SHP77 (cell line): Measurements from ENCODE around the gene GPR161.

ENCODE experiments used
- DNase-seq, 2 experiments: peaks; one replicate each; lab custom pipeline; 2025; lab: John Stamatoyannopoulos, UW

GPR161 gene

DNA sequence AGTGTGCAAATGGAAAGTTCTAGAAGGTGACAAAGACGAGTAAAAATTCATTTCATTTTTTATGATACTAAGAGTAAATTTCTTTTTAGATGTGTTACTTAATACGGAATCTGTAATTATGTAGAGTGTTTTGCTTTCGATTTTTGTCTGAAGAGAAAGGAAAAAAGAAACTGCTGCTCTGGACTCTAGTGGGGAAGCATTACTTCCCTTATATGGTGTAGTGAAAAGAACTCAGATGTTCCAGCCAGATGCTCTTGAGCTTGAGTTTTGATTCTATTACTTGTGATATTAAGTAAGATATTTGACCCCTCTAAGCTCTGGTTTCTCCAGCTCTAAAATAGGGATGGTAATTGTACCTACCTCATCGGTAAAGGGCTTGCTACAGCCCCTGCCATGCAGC lies 12.2 kb upstream of the GPR161 start:
- DNase-seq: no peak

DNA sequence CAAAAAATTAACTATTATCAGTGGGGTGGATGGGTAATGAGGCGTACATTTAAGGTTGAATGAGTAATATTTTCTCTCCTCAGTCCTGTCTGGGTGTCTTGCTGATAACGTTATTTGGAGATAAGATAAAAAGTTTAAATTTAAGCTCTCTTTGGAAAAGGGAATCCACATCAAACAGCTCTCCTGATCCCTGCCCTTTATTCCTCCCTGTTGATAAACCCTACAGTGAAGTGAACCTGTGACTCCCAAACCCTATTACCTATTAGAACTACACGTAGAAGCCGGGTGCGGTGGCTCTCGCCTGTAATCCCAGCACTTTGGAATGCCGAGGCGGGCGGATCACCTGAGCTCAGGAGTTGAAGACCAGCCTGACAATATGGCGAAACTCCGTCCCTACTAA lies 9.9 kb upstream of the GPR161 start:
- DNase-seq: no peak

DNA sequence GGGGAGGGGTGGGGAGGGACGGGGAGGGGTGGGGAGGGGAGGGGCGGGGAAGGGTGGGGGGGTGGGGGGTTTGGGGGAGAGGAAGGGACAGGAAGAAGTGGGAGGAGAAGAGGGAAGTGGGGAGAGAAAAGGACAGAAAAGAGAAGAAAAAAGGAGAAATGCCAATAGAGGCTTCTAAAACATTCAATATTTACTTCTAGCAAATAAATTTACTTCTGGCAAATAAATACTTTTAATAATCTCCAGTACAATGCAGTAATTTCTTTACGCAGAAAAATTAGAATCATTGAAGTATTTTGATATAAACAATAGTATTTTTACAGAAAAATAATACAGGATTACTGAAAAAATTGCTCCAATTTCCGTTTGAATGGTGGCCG lies 9.4 kb upstream of the GPR161 start:
- no peak for DNase-seq

DNA sequence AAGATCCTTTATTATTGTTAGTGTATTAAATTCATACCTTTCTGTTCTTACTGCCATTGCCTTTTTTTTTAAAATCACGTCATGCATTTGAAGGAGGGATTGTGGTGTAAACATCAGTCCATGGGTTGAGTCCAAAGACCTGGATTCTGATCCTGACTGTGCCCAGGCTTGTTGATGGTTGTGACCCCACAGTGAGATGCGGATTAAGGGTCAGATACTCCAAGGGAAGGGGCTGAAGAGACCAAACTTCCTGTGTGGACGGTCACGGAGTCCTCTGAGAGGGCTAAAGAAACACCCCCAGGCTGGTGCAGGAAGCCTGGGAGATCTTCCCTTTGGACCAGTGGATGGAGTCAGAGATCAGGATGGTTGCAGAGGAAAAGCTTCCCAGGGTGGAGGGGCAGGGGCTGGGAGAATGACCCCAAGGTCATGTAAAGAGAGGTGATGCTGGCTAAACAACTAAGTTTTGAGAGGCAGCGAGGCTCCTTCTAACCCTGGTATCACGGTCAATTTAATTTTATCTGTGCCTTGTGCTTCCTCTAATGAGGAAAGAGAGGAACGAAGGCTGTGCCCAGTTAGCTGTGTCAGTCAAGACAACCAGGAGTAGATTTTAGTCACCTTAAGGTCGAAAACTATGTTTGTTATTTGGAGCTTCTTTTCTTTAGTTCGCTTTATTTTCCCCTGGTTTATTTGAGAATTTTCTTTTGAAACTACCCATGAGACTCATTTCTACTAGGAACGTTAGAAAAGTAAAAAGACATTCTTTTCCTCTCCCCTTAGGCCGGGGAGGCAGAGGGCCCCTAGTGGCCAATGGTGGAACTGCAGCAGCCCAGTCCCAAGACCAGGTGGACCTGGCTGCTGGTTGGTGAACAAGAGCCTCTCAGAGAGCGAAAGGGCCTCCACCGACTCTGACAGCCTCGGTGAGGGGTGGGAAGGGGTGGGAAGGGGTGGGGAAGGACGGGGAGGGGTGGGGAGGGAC lies 8.7 kb upstream of the GPR161 start:
- DNase-seq: peak; percentile 80 to 81

DNA sequence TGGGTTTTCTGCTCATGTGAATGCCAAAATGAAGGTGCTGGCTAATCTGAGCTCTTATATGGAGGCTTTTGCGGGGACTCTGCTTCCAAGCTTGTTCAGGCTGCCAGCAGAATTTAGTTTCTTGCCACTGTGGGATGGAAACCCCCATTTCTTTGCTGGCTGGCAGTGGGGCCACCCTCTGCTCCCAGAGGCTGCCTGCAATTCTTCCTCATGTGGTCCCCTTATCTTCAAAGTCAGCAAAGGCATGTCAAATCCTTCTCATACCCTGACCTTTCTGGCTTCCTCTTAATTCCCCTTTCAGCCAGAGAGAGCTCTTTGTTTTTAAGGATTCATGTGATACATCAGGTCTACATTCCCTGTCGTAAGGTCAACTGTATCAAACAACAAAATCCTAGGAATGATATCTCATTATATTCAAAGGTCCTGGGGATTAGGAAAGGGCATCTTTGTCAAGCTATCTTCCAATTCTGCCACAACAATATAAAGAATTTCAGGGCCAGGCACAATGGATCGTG lies 5.2 kb upstream of the GPR161 start:
- DNase-seq: no peak

DNA sequence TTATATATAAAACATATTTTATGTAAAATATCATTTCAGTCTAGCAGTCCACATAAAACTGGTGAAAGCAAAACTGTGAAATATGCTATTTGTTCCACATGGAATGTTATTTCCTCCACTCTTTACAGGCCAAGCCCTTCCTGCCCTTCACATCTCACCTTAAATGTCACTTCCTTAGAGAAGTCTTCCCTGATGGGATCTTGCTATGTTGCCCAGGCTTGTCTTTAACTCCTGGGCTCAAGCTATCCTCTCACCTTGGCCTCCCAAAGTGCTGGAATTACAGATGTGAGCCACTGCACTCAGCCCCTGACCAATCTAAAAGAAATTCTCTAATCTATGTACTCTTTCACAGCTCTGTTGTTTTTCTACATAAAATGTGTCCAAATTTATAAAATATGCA lies 2.3 kb upstream of the GPR161 start:
- no peak for DNase-seq

DNA sequence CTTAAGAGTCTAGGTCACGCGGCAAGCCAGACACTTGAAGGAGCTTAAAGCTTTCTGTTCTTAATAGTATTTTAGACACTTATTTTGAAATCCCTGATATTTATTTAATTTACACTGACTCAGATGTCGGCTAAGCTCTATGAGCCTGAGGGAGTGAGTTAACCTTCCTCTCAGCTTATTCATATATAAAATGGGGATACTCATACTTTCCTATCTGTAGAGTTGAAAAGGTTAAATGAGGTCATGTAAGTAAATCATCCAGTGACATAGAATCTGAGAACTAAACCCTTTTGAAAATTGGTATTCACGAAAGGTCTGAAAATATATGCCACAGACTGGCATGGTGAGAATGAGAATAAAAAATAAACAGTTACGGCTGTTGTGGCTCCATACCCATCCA lies 1.4 kb upstream of the GPR161 start:
- no peak for DNase-seq

DNA sequence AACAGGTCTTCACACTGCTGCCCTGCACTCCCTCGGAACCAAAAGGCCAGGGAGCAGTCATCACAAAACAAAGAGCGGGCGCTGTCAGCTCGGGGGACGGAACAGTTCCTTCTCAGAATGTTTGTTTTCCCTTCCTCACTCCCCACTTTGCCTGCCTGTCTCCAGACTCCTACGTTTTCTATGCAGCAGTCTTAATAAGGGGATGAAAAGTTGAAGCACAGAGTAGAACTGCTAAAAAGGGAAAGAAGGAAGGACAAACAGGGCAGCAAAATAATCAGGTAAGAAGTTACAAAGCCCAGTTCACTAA lies 738 bp upstream of the GPR161 start:
- no peak for DNase-seq

DNA sequence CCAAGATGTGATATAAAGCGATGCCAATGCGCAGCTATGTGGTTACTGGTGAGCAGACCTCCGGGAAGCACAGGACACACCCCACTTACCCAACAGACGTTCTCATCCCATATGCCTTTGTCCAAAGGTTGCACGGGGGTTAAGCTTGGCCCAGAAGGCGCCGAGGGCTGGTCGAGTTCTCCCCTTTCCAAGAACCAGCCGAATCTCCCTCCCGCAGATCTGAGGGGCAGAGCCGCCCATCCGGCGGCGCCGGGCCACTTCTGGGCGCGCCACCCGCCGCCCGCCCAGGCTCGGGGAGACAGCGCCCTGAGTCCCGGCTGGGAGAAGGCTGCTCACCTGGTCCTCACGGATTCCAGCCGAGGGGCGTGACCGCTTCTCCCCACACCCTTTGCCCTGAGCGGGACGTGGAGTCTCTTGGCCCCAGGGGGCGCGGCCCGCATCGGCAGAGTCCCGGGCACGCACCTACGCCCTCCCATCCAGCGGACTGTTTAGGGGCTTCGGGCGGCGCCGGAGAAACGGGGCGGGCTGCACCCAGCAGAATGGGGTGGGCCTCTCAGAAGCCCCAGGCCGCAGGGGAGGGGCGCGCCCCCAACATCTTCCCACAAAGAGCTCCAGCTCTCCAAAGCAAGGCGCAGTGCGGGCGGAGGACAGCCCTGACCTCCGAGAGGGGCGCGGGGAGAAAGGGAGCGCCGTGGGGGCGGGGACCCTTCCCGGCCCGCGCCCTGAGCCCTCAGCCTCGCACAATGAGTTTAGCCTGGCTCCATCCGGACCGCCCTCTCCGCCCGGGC lies 615 bp downstream of the GPR161 start:
- no peak for DNase-seq

DNA sequence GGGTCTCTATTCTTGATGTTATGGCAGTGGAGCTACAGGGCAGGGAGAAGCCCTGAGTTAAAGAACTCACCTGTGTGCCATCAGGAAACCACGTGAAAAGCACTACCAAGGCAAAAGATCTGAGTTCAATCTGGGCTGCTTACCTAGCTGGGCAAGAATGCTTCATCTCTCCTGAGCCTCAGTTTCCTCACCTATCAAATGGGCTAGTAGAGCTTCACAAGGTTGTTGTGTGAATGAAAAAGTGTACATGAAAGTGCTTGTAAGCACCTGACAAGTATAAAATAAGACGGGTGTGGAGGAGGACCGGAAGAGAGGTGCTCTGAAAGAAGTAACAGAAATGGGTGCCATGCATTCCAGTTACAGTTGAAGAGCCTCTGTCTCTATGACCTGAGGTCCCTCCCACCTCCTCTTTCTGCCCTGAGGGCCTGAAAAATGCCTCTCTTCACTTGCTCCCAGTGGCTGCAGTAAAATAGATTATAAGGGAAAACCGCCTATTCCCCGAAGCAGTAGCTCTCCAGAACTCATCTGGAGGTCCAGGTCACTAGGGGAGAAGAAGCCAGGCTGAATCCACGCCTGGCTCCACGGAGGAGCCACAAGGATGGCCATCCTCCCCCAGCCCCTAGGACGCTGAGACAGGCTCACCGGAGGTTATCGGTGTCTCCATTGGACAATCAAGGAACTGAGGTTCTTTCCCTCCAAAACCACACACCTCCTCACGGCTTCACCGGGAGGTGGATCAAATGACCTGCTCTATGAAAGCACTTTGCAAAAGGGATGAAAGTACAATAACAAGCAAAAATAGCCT lies 1.4 kb downstream of the GPR161 start:
- no peak for DNase-seq

DNA sequence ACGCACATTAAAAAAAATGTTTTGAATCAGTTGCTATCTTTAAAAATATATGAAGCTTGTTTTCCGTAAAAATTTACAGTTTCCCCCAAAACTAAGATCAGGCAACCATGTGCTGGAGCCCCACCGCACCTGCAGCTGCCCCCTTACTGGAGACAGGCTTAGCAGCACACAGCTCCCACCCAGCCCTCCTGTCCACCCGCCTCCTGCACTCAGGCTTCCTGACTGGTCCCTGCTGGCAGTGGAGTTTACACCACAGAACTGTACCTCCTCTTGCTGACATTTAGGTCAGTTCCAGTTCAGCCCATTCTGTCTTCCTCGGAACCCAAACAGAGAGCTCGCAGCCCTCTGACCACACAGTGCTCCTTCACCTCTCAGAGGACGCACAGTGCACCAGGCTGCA lies 2.1 kb downstream of the GPR161 start:
- no peak for DNase-seq

DNA sequence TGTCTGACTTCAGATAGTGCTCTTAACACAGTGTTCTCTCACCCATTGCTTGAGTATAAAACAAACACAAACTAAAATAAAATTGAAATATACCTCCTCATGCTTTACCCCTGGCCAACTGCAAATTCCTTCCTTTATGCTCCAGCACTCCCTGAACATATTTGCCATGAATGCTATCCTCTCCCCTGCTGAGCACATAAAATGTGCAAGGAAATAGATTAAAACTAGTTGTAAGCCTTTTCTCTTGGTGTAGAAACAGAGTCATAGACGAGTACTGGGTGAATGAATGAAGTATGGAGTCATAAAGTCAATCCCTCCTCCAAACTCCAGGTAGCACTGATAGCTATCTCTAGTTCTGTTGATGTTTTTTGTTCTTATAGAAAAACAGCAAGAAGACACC lies 2.6 kb downstream of the GPR161 start:
- DNase-seq: no peak

DNA sequence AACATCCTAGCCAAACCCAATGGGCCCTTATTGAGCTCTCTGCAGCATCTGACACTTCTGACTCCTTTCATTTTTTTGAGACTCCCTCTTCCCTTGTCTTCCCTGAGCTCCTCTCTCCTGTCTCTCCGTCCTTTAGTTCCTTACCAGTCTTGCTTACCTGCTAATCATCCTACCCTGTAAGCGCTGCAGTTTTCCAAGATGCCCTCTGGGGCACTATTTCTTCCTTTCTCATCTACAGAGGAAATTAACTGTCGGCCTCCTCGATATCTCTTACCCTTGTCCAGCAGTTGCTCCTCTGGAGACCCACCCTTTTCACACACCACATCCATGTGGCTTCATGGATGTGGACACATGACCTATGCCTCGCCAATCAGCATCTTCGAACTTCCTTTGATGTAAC lies 6.8 kb downstream of the GPR161 start:
- DNase-seq: no peak

DNA sequence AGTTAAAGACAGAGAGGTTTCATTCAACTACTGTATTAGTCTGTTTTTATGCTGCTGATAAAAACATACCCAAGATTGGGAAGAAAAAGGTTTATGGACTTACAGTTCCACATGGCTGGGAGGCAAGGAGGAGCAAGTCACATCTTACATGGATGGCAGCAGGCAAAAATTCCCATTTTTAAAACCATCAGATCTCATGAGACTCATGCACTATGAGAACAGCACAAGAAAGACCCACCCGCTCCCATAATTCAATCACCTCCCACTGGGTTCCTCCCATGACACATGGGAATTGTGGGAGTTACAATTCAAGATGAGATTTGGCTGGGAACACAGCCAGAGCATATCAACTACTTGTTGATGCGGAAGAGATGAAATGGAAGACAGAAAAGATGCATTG lies 9.2 kb downstream of the GPR161 start:
- DNase-seq: no peak

DNA sequence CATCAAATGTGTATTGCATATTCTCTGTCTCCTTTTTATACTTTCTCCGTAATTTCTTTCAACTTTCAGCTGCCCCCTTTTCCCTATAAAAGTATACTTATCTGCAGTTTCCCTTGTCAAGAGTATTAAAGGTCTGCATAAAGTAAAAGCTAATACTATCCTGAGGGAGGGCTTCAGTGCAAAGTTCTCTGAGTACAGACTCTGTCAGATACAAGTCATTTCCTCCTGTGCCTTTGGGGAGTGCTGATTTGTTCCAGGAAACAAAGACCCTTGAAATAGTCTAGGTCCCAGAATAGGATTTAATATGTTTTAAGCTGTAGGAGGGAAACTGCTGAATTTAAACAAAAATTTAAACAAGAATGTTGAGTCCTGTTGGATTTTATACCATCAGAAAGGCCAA lies 11.7 kb downstream of the GPR161 start:
- DNase-seq: no peak

DNA sequence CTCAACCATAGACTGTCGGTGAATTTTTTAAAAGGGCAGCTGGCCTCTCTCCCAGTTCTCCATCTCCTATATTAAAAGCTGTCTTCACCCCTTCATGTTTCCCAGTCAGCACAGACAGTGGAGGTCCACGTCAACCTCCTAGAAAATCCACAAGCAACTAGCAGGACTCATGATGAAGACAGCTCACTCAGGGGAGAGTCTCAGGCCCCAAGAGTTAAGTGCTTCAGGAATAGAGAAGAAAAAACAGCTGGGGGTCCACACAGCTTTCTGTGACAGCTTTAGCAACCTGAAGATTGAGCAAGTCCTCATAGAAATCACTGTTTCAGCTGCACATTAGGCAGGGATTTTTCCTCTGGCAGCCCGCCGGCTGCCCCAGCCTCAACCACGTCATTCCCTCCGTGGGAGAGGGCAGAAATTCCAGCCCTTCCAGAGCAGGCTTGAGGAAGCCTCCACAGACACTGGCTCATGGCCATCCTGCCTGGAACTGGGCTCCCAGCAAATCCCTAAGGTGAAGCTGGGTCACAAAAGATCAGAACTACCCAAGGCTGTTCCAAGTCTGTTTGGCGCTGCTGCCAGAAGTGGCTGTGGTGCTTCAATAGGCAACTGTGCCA lies 15.2 kb downstream of the GPR161 start:
- no peak for DNase-seq

DNA sequence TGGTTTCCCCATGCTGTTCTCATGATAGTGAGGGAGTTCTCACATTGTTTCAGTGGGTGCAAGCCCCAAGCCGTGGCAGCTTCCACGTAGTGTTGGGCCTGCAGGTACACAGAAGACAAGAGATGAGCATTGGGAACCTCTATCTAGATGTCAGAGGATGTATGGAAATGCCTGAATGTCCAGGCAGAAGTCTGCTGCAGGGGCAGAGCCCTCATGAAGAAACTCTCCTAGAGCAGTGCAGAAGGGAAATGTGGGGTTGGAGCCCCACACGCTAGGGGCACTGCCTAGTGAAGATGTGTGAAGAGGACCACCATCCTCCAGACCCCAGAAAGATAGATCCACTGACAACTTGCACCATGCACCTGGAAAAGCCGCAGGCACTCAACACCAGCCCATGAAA lies 17.0 kb downstream of the GPR161 start:
- no peak for DNase-seq

DNA sequence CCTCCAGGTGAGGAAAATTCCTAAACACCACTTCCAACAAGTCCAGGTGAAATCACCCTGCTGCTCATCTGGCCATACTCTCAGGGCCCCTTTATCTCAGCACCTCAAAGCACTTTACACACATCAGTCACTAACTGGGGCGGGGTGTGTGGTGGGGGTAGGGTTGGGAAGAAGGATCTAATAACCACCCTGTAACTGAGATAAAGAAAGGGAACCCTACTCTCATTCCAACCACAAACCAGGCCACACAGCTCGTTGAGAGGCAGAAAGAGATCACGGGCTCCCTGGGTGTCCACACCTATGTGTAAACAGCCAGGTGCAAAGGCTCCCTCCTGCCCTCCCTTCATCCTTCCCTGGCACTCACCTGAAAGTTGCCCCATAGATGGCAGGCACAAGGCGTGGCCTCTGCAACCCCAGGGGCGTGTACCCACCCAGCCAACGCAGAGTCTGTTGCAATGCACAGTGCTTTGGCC lies 20.4 kb downstream of the GPR161 start:
- DNase-seq: no peak

DNA sequence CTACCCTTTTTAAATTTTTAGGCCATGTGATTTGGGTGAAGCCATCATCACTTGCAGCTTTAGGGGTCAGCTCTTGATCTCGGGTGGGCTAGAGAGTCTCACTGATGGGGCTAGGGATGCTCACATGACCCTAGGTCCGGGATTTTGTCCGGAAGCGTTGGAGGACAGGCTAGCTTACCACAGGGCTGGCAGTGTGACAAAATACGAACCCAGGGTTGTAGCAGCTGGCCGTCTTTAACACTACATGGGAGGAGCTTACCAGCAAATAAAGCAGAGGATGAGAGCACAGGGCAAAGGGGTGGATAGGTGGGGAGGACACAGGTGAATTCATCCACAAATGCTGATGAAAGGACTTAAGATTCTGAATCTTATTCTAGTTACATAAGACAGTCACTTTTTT lies 21.9 kb downstream of the GPR161 start:
- peak; percentile 27 to 82 for DNase-seq

DNA sequence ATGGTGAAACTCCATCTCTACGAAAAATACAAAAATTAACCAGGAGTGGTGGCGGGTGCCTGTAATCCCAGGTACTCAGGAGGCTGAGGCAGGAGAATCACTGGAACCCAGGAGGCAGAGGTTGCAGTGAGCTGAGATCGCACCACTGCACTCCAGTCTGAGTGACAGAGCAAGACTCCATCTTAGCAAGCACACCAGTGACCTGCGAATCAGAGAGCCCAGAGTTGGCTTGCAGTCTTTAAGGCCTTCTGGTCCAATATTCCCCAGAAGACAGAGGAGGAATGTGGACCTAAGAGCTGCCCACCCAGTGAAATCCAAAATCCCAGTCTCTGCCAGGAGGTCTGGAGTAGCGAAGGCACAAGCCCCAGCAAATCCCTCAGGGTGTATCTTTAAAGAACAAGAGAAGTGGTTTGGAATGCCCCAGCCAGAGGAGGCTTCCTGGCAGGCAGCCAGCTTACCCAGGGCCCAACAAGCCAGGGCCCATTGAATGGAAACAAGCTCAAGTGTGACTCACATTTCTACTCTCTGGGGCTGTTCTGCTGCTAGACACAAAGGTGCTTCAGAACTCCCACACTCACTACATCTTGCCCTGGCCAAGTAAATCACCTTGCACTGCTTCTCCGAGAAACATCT lies 23.9 kb downstream of the GPR161 start:
- DNase-seq: peak; percentile 69 to 79

DNA sequence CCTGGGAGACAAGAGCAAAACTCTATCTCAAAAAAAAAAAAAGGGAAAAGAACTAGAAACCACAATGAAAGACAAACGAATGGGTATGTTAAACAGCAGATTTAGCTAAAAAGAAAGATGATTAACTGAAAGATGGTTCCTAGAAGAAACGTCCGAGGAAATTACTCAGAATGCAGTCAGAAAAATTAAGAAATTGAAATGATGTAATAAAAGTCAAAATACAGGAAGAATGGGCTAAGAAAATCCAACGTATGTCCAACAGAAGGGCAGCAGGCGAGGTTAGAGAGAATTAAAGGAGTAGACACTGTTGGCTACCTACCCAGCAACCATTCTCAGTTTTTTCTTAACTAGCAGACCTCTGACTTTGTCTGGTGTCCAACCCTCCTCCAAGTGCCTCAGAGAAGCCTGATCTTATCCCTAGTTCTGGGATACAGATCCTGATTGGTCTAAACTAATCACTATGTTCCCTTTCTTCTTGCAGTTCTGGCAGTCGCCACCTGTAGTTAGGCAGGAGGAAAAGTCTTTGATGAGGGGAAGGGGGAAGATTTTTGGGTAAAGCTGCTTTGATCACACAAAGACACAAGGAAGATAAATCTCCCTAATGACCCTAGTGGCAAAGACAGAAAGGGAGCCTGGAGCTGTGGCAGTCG lies 25.7 kb downstream of the GPR161 start:
- no peak for DNase-seq
